Esophagus squamous epithelium (tissue), 4 donors: ENCODE results near the gene NDRG3.

Experiments
- POLR2A ChIP-seq, 4 donors: fragments of 450-650 bp; IDR thresholded peaks; one replicate each; pipeline ENCODE4 v1.6.1; 2017; ENCODE audit warnings: antibody characterized with exemption in 4 of 4, mild to moderate bottlenecking in 4 of 4, moderate library complexity in 3 of 4
- TF ChIP-seq, protein P1 (sequence below), 6 experiments: fragments of 450-650 bp in 4 of 6; fragments of 200-600 bp in 2 of 6; sonication (generic) in 2 of 6; IDR thresholded peaks; one replicate each; pipeline ENCODE4 v1.5.1; 2016 to 2019; ENCODE audit warnings: antibody characterized with exemption in 6 of 6, mild to moderate bottlenecking in 4 of 6, moderate library complexity in 4 of 6

DNA sequence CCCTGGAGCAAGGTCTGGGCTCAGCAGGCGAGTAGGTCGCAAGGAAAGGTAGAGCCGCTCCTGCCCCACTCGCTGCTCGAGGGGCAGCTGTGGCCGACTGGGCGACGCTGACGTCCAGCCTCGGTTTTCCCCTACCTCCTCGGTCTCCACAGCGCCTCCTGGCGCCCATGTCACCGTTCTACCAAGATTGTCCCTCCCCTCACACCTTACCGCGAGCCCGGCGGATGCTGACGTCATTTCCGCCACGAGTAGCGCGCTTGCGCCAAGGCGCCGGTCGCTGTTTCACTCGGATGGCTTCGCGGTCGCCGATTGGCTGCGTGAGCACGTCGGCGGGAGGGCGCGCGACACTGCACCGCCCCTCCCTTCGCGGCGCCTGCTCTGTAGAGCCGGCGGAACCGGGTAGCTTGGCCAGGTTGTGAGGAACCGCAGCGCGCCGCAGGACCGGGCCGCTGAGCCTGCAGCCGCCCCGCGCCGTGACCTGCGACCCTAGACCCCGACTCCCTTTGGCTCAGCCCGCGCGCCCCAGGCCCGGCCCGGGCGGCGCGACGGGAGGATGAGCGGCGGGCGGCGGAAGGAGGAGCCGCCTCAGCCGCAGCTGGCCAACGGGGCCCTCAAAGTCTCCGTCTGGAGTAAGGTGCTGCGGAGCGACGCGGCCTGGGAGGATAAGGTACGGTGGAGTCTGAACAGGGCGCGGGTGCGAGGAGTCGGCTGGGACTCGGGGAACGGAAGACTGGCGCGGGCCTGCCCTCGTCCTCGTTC, 140.3 kb downstream of the NDRG3 start, which contains the start of gene RAB5IF:
- peak in 3 of 4 donors; percentile 89 to 95 (median 91) for TF ChIP-seq POLR2A (IDR thresholded peaks at IDR 0.05)
- TF ChIP-seq, protein P1, sequence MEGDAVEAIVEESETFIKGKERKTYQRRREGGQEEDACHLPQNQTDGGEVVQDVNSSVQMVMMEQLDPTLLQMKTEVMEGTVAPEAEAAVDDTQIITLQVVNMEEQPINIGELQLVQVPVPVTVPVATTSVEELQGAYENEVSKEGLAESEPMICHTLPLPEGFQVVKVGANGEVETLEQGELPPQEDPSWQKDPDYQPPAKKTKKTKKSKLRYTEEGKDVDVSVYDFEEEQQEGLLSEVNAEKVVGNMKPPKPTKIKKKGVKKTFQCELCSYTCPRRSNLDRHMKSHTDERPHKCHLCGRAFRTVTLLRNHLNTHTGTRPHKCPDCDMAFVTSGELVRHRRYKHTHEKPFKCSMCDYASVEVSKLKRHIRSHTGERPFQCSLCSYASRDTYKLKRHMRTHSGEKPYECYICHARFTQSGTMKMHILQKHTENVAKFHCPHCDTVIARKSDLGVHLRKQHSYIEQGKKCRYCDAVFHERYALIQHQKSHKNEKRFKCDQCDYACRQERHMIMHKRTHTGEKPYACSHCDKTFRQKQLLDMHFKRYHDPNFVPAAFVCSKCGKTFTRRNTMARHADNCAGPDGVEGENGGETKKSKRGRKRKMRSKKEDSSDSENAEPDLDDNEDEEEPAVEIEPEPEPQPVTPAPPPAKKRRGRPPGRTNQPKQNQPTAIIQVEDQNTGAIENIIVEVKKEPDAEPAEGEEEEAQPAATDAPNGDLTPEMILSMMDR (IDR thresholded peaks at IDR 0.05) = peak; percentile 86 to 99 (median 94)
